ENCODE measurements around the gene IQCM. TPM values are rescaled to one million over a fixed set of nuclear protein-coding genes. Genes with fewer than 3 reads are reported as not detected.

IQCM gene
- polyA plus RNA-seq, 1 donor: 0.15 TPM

GRCh38 chr4:149589826-149590225 lies 225.8 kb downstream of the IQCM start:
- no peak for DNase-seq
- no peak overlapping the region for H3K4me3 ChIP-seq (ENCODE audit: low read length)
- H3K27me3 ChIP-seq (ENCODE audit: control insufficient read depth, insufficient read depth, low read length): no peaks in the 10 kb centered on the region
- H3K9me3 ChIP-seq (ENCODE audit: control insufficient read depth, low read depth, low read length): no peaks in the 10 kb centered on the region
- WGBS (ENCODE audit: insufficient coverage, low lambda C conversion rate): 100% methylated on average over 1 of the region's 1 CpG
- no peaks in the 10 kb centered on the region for H3K4me1 ChIP-seq (ENCODE audit: control insufficient read depth, insufficient read depth, low read length)
- H3K27ac ChIP-seq (ENCODE audit: low read length): no peak overlapping the region
- H3K36me3 ChIP-seq (ENCODE audit: control insufficient read depth, insufficient read depth, low read length): no peaks in the 10 kb centered on the region

- no peak for DNase-seq
- H3K4me3 ChIP-seq (ENCODE audit: low read length): no peak overlapping the region
- no peaks in the 10 kb centered on the region for H3K27me3 ChIP-seq (ENCODE audit: control insufficient read depth, insufficient read depth, low read length)
- no peak overlapping the region for H3K27ac ChIP-seq (ENCODE audit: low read length)
- H3K36me3 ChIP-seq (ENCODE audit: control insufficient read depth, insufficient read depth, low read length): no peaks in the 10 kb centered on the region
- no peaks in the 10 kb centered on the region for H3K4me1 ChIP-seq (ENCODE audit: control insufficient read depth, insufficient read depth, low read length)
- no CpG with 5 or more reads among the region's 1 CpG for WGBS (ENCODE audit: insufficient coverage, low lambda C conversion rate)
- H3K9me3 ChIP-seq (ENCODE audit: control insufficient read depth, low read depth, low read length): no peaks in the 10 kb centered on the region
Observed at GRCh38 chr4:149584722-149585121, 230.9 kb downstream of the IQCM start.

GRCh38 chr4:149574971-149575370 lies 240.7 kb downstream of the IQCM start:
- WGBS (ENCODE audit: insufficient coverage, low lambda C conversion rate): 59% methylated on average over 3 of the region's 4 CpGs
- Histone ChIP-seq H3K27me3 (ENCODE audit: control insufficient read depth, insufficient read depth, low read length) (no peaks in the 10 kb centered on the region), H3K4me3 (ENCODE audit: low read length) (no peak overlapping the region), H3K36me3 (ENCODE audit: control insufficient read depth, insufficient read depth, low read length) (no peaks in the 10 kb centered on the region), H3K4me1 (ENCODE audit: control insufficient read depth, insufficient read depth, low read length) (no peaks in the 10 kb centered on the region), H3K9me3 (ENCODE audit: control insufficient read depth, low read depth, low read length) (no peaks in the 10 kb centered on the region), H3K27ac (ENCODE audit: low read length) (no peak overlapping the region)
- no peak for DNase-seq

GRCh38 chr4:149572716-149573115 lies 242.9 kb downstream of the IQCM start:
- no peak overlapping the region for H3K4me3 ChIP-seq (ENCODE audit: low read length)
- H3K4me1 ChIP-seq (ENCODE audit: control insufficient read depth, insufficient read depth, low read length): no peaks in the 10 kb centered on the region
- no peak for DNase-seq
- no peaks in the 10 kb centered on the region for H3K27me3 ChIP-seq (ENCODE audit: control insufficient read depth, insufficient read depth, low read length)
- no CpG with 5 or more reads among the region's 1 CpG for WGBS (ENCODE audit: insufficient coverage, low lambda C conversion rate)
- H3K36me3 ChIP-seq (ENCODE audit: control insufficient read depth, insufficient read depth, low read length): no peaks in the 10 kb centered on the region
- no peak overlapping the region for H3K27ac ChIP-seq (ENCODE audit: low read length)
- H3K9me3 ChIP-seq (ENCODE audit: control insufficient read depth, low read depth, low read length): no peaks in the 10 kb centered on the region

GRCh38 chr4:149555799-149556198 lies 259.8 kb downstream of the IQCM start:
- Histone ChIP-seq H3K27me3 (ENCODE audit: control insufficient read depth, insufficient read depth, low read length) (no peaks in the 10 kb centered on the region), H3K27ac (ENCODE audit: low read length) (no peak overlapping the region), H3K4me3 (ENCODE audit: low read length) (no peak overlapping the region), H3K9me3 (ENCODE audit: control insufficient read depth, low read depth, low read length) (no peaks in the 10 kb centered on the region), H3K36me3 (ENCODE audit: control insufficient read depth, insufficient read depth, low read length) (no peaks in the 10 kb centered on the region), H3K4me1 (ENCODE audit: control insufficient read depth, insufficient read depth, low read length) (no peaks in the 10 kb centered on the region)
- DNase-seq: no peak
- WGBS (ENCODE audit: insufficient coverage, low lambda C conversion rate): no CpG with 5 or more reads among the region's 1 CpG

- WGBS (ENCODE audit: insufficient coverage, low lambda C conversion rate): no CpG with 5 or more reads among the region's 1 CpG
- no peak for DNase-seq
- H3K36me3 ChIP-seq (ENCODE audit: control insufficient read depth, insufficient read depth, low read length): no peaks in the 10 kb centered on the region
- H3K4me1 ChIP-seq (ENCODE audit: control insufficient read depth, insufficient read depth, low read length): no peaks in the 10 kb centered on the region
- no peaks in the 10 kb centered on the region for H3K27me3 ChIP-seq (ENCODE audit: control insufficient read depth, insufficient read depth, low read length)
- no peak overlapping the region for H3K27ac ChIP-seq (ENCODE audit: low read length)
- H3K9me3 ChIP-seq (ENCODE audit: control insufficient read depth, low read depth, low read length): no peaks in the 10 kb centered on the region
- H3K4me3 ChIP-seq (ENCODE audit: low read length): no peak overlapping the region
Observed at GRCh38 chr4:149555146-149555545, 260.5 kb downstream of the IQCM start.

- H3K36me3 ChIP-seq (ENCODE audit: control insufficient read depth, insufficient read depth, low read length): no peaks in the 10 kb centered on the region
- no peak for DNase-seq
- H3K27me3 ChIP-seq (ENCODE audit: control insufficient read depth, insufficient read depth, low read length): no peaks in the 10 kb centered on the region
- WGBS (ENCODE audit: insufficient coverage, low lambda C conversion rate): 80% methylated on average over 4 of the region's 6 CpGs
- no peak overlapping the region for H3K4me3 ChIP-seq (ENCODE audit: low read length)
- H3K27ac ChIP-seq (ENCODE audit: low read length): no peak overlapping the region
- H3K9me3 ChIP-seq (ENCODE audit: control insufficient read depth, low read depth, low read length): no peaks in the 10 kb centered on the region
- no peaks in the 10 kb centered on the region for H3K4me1 ChIP-seq (ENCODE audit: control insufficient read depth, insufficient read depth, low read length)
Observed at GRCh38 chr4:149553959-149554520, 261.6 kb downstream of the IQCM start.

GRCh38 chr4:149552601-149553000 lies 263.0 kb downstream of the IQCM start:
- no peaks in the 10 kb centered on the region for H3K9me3 ChIP-seq (ENCODE audit: control insufficient read depth, low read depth, low read length)
- no peak overlapping the region for H3K4me3 ChIP-seq (ENCODE audit: low read length)
- H3K27ac ChIP-seq (ENCODE audit: low read length): no peak overlapping the region
- H3K27me3 ChIP-seq (ENCODE audit: control insufficient read depth, insufficient read depth, low read length): no peaks in the 10 kb centered on the region
- no peaks in the 10 kb centered on the region for H3K4me1 ChIP-seq (ENCODE audit: control insufficient read depth, insufficient read depth, low read length)
- no peak for DNase-seq
- no peaks in the 10 kb centered on the region for H3K36me3 ChIP-seq (ENCODE audit: control insufficient read depth, insufficient read depth, low read length)

- H3K9me3 ChIP-seq (ENCODE audit: control insufficient read depth, low read depth, low read length): no peaks in the 10 kb centered on the region
- no peak overlapping the region for H3K27ac ChIP-seq (ENCODE audit: low read length)
- no peaks in the 10 kb centered on the region for H3K4me1 ChIP-seq (ENCODE audit: control insufficient read depth, insufficient read depth, low read length)
- H3K36me3 ChIP-seq (ENCODE audit: control insufficient read depth, insufficient read depth, low read length): no peaks in the 10 kb centered on the region
- no peak overlapping the region for H3K4me3 ChIP-seq (ENCODE audit: low read length)
- peak; percentile 5 to 17 for DNase-seq
- no peaks in the 10 kb centered on the region for H3K27me3 ChIP-seq (ENCODE audit: control insufficient read depth, insufficient read depth, low read length)
Observed at GRCh38 chr4:149549911-149550310, 265.7 kb downstream of the IQCM start.

- H3K4me1 ChIP-seq (ENCODE audit: control insufficient read depth, insufficient read depth, low read length): no peaks in the 10 kb centered on the region
- peaks cover 8% of the 10 kb centered on the region for H3K9me3 ChIP-seq (ENCODE audit: control insufficient read depth, low read depth, low read length)
- DNase-seq: no peak
- H3K36me3 ChIP-seq (ENCODE audit: control insufficient read depth, insufficient read depth, low read length): no peaks in the 10 kb centered on the region
- 89% methylated on average over 1 of the region's 2 CpGs for WGBS (ENCODE audit: insufficient coverage, low lambda C conversion rate)
- no peaks in the 10 kb centered on the region for H3K27me3 ChIP-seq (ENCODE audit: control insufficient read depth, insufficient read depth, low read length)
- no peak overlapping the region for H3K4me3 ChIP-seq (ENCODE audit: low read length)
- no peak overlapping the region for H3K27ac ChIP-seq (ENCODE audit: low read length)
Observed at GRCh38 chr4:149534779-149535178, 280.9 kb downstream of the IQCM start.

- Histone ChIP-seq H3K27me3 (ENCODE audit: control insufficient read depth, insufficient read depth, low read length) (no peaks in the 10 kb centered on the region), H3K36me3 (ENCODE audit: control insufficient read depth, insufficient read depth, low read length) (no peaks in the 10 kb centered on the region), H3K27ac (ENCODE audit: low read length) (no peak overlapping the region), H3K4me3 (ENCODE audit: low read length) (no peak overlapping the region), H3K9me3 (ENCODE audit: control insufficient read depth, low read depth, low read length) (no peaks in the 10 kb centered on the region), H3K4me1 (ENCODE audit: control insufficient read depth, insufficient read depth, low read length) (no peaks in the 10 kb centered on the region)
- WGBS (ENCODE audit: insufficient coverage, low lambda C conversion rate): no CpG with 5 or more reads among the region's 3 CpGs
- no peak for DNase-seq
Observed at GRCh38 chr4:149531861-149532260, 283.8 kb downstream of the IQCM start.
